ENCODE results near the gene THRA.

THRA gene

DNA sequence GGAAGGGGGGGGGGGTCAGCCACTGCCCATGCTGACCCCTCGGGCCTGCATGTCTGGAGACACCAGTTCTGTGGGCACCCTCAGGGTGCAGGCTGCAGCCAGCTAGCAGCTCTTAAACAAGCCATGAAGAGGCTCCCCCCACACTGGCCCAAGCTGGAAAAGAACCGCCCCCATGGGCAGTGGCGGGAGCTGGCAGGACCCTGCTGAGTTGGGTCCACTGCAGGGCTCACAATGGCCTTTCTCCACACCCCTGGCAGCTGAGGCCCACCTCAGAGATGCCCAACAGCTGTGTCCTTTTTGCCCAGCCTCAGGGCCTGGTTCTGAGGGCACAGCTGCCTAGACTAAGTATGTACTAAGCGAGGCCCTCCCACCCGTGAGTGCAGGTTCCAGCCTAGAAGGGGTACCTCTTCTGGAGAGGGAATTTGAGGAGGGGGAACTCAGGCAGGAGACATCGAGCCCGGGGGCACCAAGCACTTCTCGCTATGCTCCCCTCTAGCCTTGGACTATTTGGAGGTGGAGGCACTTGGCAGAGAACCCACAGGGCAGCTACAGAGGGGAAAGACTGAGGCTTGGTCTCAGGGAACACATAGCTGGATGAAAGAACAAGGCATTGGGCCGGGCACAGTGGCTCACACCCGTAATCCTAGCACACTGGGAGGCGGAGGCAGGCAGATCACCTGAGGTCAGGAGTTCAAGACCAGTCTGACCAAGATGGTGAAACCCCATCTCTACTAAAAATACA, 3.2 kb downstream of the THRA start:
- no peak for TF ChIP-seq GATA3 (IDR thresholded peaks at IDR 0.05; ENCODE audit: low read depth, low read length)
- no peak for TF ChIP-seq GATA2 (IDR thresholded peaks at IDR 0.05; ENCODE audit: low read depth, low read length)

DNA sequence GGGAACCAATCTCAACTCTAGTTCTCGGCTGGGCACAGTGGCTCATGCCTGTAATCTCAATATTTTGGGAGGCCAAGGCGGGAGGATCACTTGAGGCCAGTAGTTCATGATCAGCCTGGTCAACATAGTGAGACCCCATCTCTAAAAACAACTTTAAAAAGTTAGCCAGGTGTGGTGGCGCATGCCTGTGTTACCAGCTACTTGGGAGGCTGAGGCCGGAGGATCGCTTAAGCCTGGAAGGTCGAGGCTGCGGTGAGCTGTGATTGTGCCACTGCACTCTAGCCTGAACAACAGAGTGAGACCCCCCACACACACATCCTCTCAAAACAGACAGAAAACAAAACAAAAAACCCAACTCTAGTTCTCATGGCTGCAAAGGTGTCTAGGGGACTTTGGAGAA, 4.9 kb downstream of the THRA start:
- TF ChIP-seq GATA3 (IDR thresholded peaks at IDR 0.05; ENCODE audit: low read depth, low read length) (no peak), GATA2 (IDR thresholded peaks at IDR 0.05; ENCODE audit: low read depth, low read length) (no peak)

DNA sequence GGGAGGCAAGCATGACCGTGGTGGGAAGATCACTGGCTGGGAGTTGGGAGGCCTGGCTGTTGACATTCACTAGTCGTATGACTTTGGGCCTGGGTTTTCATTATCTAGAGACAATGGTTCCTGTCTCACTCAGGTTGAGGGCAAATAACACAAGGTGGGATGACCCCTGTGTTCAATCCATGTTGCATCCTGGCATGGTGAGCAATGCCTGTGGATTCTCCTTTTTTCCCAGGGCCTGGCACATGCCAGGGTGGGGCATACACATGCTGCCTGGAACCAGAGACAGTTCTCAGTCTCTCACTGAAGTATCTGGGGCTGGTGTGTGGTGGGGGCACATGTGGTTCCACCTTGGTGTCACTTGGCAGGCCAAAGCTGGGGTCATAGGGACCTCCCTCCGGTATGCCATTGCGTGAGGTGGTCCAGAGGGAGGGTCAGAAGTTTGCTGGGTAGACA, 5.4 kb downstream of the THRA start:
- TF ChIP-seq GATA2 (IDR thresholded peaks at IDR 0.05; ENCODE audit: low read depth, low read length), result no peak
- no peak for TF ChIP-seq GATA3 (IDR thresholded peaks at IDR 0.05; ENCODE audit: low read depth, low read length)

DNA sequence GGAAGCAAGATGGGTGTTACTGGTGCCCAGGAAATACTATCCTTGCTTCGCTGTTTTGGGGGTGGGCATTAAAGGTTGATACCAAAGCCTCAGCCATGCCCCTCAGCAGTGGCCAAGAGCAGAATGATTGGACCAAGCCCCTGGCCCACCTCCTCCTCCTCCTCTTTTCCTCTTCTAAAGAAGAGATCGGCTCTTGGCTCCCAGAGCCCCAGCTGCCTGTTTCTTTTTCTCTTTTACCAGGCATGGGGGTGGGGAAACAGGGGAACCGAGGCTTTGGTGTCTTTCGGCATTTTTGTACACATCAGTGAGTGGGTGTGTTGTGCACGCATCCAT, 5.8 kb downstream of the THRA start:
- TF ChIP-seq GATA3 (IDR thresholded peaks at IDR 0.05; ENCODE audit: low read depth, low read length) (no peak), GATA2 (IDR thresholded peaks at IDR 0.05; ENCODE audit: low read depth, low read length) (no peak)

DNA sequence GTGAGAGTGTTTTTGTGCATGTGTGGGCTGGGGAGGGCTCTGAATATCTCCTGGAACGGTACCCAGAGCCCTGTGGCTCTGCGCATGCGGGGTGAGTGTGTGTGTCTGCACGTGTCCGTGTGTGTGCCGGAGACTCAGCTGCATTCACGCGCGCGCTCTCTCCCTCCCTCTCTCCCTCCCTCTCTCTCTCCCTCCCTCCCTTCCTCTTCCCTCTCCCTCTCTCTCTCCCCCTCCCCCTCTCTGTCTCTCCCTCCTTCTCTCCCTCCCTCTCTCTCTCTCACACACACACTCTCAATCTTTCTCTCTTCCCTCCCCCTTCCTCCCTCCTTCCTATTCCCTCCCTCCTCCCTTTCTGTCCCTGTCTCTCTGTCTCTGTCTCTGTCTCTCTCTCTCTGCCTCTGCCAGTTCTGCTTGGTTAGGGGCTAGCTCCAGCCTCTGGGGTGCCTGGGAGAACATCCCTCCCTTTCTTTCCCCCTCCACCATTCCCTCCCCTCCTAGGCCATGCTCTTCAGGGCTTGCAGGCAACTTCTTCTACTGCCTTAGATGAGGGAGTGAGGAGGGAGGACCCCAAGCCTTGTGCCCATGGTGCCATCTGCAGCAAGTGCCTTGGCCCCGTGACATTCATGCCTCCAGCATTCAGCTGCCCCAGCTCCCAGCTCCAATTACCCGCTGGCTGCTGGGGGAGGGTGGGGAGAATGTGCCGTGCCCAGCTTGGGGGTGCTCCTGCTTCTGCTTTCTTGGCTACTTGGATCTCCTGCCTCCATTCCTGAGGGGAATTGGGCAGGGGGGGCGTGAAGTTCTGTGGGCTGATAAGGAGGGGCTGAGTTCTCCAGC, 6.4 kb downstream of the THRA start:
- no peak for TF ChIP-seq GATA2 (IDR thresholded peaks at IDR 0.05; ENCODE audit: low read depth, low read length)

DNA sequence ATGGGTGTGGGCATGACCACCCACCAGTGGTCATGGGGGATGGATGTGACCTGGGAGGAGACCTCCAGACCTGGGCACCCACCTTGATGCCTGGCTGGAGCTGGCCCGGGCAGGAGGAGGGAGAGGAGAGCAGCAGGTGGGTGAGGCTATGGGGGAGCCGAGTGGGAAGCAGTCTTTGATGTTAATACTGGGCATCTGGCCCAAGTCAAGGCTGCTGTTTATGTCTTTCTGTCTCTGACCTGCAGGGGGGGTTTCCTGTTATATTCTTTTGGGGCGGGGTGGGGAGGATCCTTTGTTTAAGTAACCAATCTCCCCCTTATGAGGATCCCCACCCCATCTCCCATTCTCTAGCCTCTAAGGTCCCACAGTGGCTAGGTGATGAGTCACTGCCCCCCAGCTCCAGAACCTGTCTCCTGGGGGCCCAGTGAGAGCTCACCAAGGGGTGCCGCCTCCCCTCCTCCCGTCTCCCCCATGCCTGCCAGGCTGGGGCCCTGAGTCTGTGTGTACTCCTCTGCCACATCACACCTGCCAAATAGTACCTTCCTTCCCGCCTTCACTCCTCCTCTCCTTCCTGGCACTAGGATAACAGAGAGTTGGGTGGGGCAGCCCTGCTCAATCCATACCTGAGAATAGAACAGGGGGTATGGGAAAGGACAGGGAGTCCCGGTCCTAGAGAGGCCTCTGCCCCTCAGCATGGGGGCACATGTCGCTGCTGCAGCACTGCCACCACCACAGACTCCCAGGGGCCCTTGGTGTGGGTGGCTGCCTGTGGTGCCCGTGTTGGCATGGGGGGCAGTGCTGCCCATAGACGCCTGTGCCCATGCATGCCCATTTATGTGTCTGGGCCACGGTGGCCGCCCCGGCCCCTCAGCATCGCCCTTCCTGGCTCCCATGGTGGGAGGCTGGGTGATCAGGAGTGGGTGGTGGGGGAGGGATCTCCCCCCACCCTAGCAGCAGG, 7.3 kb downstream of the THRA start:
- TF ChIP-seq GATA3 (IDR thresholded peaks at IDR 0.05; ENCODE audit: low read depth, low read length), result no peak
- TF ChIP-seq GATA2 (IDR thresholded peaks at IDR 0.05; ENCODE audit: low read depth, low read length), result no peak

DNA sequence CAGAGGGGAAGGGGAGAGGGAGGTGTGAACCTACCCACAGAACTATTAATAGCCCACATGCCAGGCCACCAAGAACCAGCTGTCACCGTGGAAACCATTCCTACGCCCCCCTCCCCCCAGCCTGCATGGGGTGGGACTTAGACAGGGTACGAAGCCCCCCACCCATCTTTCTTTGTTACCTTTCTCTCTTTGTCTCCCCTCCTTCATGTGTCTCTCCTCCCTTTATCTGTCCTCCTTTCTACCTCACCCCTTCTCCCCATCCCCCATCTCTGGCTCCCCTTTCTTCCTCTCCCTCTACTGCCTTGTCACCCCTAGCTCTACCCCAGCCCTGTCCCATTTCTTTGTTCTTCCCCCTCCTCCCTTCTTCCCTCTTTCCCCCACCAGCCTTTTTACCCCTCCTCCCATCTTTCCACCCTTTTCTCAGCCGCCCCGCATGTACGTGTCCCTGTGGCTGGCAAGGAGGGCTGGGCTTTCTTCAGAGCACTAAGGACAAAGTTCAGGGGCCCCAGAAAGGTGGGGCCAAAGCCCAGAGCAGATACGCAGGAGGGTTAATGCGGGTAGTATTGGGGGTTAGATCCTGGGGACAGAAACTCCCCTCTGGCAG, 8.0 kb downstream of the THRA start:
- TF ChIP-seq GATA3 (IDR thresholded peaks at IDR 0.05; ENCODE audit: low read depth, low read length), result no peak
- TF ChIP-seq GATA2 (IDR thresholded peaks at IDR 0.05; ENCODE audit: low read depth, low read length), result no peak

DNA sequence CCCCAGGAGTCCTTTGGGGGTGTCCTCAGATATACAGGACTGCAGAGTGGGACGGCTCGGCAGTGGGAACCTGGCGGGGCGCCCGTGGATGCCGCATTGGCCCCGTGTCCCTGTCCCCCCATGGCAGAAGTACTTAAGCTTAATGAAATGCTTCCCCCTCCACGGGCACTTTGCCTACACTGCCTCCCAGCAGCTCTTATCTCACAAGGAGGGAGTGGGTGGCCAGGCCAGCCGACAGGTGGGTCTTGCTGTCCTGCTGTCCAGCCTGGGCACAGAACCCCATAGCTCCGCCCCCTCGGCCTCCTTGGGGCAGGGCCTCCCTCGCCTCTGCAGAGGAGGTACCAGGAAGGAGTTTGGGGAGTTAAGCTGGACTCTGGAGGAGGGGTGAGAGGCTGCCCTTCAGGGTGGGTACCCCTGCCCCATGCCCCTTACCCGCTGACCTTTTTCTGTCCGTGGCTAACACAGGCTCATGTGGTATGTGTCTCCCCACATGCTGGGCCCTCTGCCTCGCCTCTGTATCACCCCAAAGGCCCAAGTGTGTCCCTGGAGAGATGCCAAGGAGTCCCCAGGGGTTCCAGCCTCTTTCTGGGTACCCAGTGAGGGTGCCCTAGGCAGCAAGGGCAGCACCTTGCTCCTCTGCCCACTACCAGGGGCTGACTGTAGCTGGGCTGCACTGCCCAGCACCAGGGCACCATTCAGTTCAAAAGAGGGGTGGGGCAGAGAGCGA, 8.7 kb downstream of the THRA start:
- TF ChIP-seq GATA2 (IDR thresholded peaks at IDR 0.05; ENCODE audit: low read depth, low read length) (no peak), GATA3 (IDR thresholded peaks at IDR 0.05; ENCODE audit: low read depth, low read length) (no peak)

DNA sequence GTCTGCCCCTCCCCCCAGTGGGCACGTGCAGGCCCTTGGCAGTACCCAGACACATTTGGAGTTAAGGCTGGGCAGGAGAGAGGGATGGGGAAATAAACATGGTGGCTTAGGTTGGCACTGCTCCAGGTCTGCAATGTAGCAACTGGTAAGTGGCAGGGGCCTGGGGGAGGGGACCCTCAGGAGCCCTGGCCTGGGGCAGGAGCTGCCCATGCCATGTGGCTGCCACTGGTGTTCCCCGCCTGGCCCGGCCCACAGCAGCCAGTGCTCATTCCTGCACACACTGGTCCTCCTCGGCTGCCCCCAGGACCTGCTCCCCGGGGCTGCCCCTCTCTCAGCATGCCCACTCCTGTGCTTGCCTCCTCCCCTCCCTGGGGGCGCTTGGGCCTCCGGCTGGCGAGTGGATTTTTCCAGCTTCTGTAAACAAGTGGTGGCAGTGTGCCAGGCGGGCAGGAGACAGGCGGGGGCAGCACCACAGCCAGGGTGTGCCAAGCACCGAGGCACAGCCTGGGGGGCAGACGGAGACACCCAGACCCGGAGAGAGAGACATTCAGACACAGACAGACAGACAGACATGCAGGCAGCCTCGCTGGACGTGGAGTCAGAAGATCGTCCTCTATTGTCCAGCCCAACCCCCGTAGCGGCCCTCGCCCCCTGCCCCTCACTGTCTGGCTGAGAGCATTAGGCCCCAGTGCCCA, 9.4 kb downstream of the THRA start:
- TF ChIP-seq GATA2 (IDR thresholded peaks at IDR 0.05; ENCODE audit: low read depth, low read length), result no peak
- TF ChIP-seq GATA3 (IDR thresholded peaks at IDR 0.05; ENCODE audit: low read depth, low read length), result no peak

DNA sequence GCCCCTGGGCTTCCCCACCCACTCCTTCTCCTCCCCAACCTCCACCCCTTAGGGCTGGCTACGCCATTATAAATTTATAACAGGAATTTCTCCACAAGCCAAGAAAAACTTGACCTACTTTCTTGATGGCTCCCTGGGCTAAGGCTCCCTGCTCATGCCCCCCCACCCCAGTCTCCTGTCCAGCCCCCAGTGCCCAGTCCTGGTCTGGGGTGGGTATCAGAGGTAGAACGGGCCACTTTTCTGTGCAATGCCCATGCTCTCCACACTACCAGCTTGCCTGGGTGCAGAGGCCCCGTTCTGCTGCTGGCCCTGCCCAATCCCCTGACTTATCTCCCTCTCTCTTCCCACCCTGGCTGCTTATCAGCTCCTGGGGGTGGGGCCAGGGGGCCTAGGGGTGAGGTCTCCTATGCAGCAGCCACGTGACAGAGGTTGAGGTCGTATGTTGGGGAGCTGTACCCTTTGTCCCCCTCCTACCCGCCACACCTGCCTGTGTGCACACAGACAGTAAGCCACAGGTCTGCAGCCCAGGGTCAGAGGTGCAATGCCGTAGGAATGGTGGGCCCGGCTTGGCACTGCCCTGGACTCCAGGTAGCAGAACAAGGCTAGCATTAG, 10.1 kb downstream of the THRA start:
- TF ChIP-seq GATA2 (IDR thresholded peaks at IDR 0.05; ENCODE audit: low read depth, low read length) (no peak), GATA3 (IDR thresholded peaks at IDR 0.05; ENCODE audit: low read depth, low read length) (no peak)

DNA sequence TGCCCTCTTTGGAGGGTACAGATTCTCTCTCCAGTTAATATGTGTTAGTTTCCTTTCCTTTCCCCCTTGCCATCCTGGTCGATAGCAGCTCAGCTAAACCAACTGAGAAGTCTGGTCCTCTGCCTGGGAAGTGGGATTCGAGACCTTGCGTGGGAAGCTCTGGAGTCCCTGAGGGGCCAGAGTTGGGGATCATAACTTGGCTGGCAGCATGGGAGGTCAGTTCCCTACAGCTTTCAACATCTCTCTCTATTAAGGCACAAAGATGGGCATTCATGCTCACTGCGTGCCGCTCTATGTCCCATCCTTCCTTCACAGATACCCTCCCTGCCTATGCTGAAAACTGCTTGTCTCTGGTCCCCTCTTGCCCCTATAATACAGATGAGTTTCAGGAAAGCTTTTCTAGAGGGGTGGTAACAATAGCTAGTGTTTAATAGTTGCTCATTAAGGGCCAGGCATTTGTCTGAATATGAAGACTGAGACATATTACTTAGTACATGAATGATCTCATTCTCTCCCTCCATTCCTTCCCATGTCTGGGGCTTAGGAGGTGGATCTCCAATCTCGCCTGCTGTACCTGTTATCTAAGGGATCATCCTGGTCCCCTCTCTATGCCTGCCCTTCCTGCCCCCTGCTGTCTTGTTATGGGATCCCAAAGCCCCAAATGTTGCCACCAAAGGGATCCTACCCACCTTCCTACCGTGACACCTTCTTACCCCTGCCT, 10.8 kb downstream of the THRA start:
- TF ChIP-seq GATA2 (IDR thresholded peaks at IDR 0.05; ENCODE audit: low read depth, low read length) (no peak), GATA3 (IDR thresholded peaks at IDR 0.05; ENCODE audit: low read depth, low read length) (no peak)

DNA sequence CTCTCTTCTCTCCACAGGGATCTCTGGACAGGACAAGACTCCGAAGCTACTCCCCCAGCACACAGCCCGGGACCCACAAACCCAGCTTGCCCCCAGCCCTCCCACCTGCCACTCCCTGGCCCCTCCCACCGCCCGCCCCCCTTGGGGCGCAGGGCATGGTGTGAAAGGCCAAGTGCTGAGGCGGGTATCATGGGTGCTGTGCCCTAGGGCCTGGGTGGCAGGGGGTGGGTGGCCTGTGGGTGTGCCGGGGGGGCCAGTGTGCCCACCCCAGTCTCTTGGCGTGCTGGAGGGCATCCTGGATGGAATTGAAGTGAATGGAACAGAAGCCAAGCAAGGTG, 11.4 kb downstream of the THRA start:
- TF ChIP-seq GATA3 (IDR thresholded peaks at IDR 0.05; ENCODE audit: low read depth, low read length) (no peak), GATA2 (IDR thresholded peaks at IDR 0.05; ENCODE audit: low read depth, low read length) (no peak)
